DMS79 (cell line): ENCODE data around the gene VSX1.
A peak's percentile ranks its signal among the peaks of the same experiment; 100 is the strongest.

ENCODE experiments used
- DNase-seq: peaks from one replicate; lab custom pipeline; 2025; lab: John Stamatoyannopoulos, UW

The VSX1 gene

GRCh38 chr20:25065625-25066338 lies 16.2 kb downstream of the VSX1 start:
- DNase-seq, result peak; percentile 22

- no peak for DNase-seq
These were observed 16.8 kb downstream of the VSX1 start for GRCh38 chr20:25065072-25065624.

GRCh38 chr20:25064561-25065071 lies 17.3 kb downstream of the VSX1 start:
- no peak for DNase-seq

- no peak for DNase-seq
These were observed 18.0 kb downstream of the VSX1 start for GRCh38 chr20:25063981-25064380.

- no peak for DNase-seq
These were observed 18.4 kb downstream of the VSX1 start for GRCh38 chr20:25063546-25063945.

GRCh38 chr20:25062841-25063240 lies 19.1 kb downstream of the VSX1 start:
- DNase-seq, result no peak

GRCh38 chr20:25061821-25062530 lies 20.0 kb downstream of the VSX1 start:
- DNase-seq, result no peak

GRCh38 chr20:25061103-25061799 lies 20.7 kb downstream of the VSX1 start:
- no peak for DNase-seq

- no peak for DNase-seq
These were observed 22.0 kb downstream of the VSX1 start for GRCh38 chr20:25059866-25060465.

- no peak for DNase-seq
These were observed 22.8 kb downstream of the VSX1 start for GRCh38 chr20:25058847-25059810.

GRCh38 chr20:25058051-25058846 lies 23.7 kb downstream of the VSX1 start, which contains the start of gene ACSS1:
ACSS1 (minus strand) TSS chr20:25058139; CDS start chr20:25058102, 37 bp downstream.
- peak; percentile 3 for DNase-seq

GRCh38 chr20:25057234-25058050 lies 24.5 kb downstream of the VSX1 start:
- peak; percentile 15 for DNase-seq

GRCh38 chr20:25056690-25057233 lies 25.2 kb downstream of the VSX1 start:
- no peak for DNase-seq

- DNase-seq, result peak; percentile 3
These were observed 26.0 kb downstream of the VSX1 start for GRCh38 chr20:25055711-25056495.

- DNase-seq, result no peak
These were observed 26.8 kb downstream of the VSX1 start for GRCh38 chr20:25054995-25055629.

- no peak for DNase-seq
These were observed 27.7 kb downstream of the VSX1 start for GRCh38 chr20:25054096-25054820.
